RWPE1 (cell line): ENCODE results near the gene ANKRD13D.
A peak's percentile ranks its signal among the peaks of the same experiment; 100 is the strongest.

ENCODE experiments used
- CTCF ChIA-PET: fragments of 350-600 bp; sonication (Branson Sonifier 250); formaldehyde crosslinking; extraction: SDS; loops from one replicate; lab custom pipeline; 2021; lab: Yijun Ruan, JAX
- POLR2A ChIA-PET: fragments of 400-600 bp; formaldehyde crosslinking; extraction: SDS; loops from one replicate; lab custom pipeline; 2020; ENCODE audit warnings: antibody characterized with exemption; ENCODE audit not compliant: low non-redundant PET; lab: Yijun Ruan, JAX
- DNase-seq: peaks from one replicate; pipeline ENCODE4 v3.0.0; 2012; ENCODE audit warnings: low spot score
- H3K27ac ChIP-seq: fragments of 450-650 bp; 2 replicates; pipeline ENCODE4 v1.5.1; 2017
- TF ChIP-seq, protein P1 (sequence below): fragments of 450-650 bp; conservative IDR thresholded peaks from 2 replicates; pipeline ENCODE4 v1.5.1; 2017; ENCODE audit warnings: low read depth, mild to moderate bottlenecking

The ANKRD13D gene

DNA sequence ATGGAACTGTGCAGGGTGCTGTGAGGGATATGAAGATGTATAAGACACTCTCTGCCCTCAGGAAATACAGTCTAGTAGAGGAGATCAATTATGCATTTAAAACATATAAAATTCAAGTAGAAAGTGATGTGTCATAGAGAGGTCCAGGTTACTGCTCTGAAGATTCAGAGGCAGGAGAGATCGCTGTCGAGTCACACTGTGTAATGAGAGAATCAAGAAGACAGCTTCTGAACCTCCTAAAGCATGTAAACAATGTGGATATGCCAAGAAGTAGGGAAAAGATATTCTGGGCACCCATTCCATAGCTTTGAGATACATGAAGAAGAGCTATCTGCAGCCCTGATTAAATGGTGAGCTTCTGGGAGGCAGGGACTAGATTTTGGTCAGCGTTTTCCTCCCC lies 30.9 kb downstream of the ANKRD13D start:
- TF ChIP-seq, protein P1, sequence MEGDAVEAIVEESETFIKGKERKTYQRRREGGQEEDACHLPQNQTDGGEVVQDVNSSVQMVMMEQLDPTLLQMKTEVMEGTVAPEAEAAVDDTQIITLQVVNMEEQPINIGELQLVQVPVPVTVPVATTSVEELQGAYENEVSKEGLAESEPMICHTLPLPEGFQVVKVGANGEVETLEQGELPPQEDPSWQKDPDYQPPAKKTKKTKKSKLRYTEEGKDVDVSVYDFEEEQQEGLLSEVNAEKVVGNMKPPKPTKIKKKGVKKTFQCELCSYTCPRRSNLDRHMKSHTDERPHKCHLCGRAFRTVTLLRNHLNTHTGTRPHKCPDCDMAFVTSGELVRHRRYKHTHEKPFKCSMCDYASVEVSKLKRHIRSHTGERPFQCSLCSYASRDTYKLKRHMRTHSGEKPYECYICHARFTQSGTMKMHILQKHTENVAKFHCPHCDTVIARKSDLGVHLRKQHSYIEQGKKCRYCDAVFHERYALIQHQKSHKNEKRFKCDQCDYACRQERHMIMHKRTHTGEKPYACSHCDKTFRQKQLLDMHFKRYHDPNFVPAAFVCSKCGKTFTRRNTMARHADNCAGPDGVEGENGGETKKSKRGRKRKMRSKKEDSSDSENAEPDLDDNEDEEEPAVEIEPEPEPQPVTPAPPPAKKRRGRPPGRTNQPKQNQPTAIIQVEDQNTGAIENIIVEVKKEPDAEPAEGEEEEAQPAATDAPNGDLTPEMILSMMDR = no peak
- H3K27ac ChIP-seq = no peak overlapping the region
- ChIA-PET POLR2A (no interaction called here), CTCF (interaction anchor here (0.7 kb wide), 1 partner anchor 258 kb away, joined by 3 read pairs; no protein-coding TSS in a partner anchor)
- DNase-seq = no peak

DNA sequence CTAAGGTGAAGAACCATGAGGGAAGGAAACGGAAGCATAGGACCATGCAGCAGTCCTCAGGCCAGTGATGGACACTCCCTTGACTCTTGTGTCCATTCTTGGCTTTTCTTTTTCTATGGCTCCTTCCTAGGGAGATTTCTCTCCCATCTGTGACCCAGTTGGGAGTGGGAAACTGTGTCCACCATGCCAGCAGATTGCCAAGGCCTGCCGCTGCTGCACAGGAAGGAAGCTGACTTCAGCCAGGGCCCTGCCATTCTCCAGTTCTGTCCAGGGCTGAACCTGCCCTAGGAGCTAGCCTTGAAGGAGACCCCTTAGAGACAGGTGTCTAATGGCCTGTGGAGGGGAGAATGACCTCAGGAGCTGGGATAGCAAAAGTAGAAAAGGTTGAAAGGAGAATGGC lies 31.6 kb downstream of the ANKRD13D start:
- no peak overlapping the region for H3K27ac ChIP-seq
- no peak for DNase-seq
- TF ChIP-seq, protein P1 = no peak
- ChIA-PET CTCF (no interaction called here), POLR2A (no interaction called here)

DNA sequence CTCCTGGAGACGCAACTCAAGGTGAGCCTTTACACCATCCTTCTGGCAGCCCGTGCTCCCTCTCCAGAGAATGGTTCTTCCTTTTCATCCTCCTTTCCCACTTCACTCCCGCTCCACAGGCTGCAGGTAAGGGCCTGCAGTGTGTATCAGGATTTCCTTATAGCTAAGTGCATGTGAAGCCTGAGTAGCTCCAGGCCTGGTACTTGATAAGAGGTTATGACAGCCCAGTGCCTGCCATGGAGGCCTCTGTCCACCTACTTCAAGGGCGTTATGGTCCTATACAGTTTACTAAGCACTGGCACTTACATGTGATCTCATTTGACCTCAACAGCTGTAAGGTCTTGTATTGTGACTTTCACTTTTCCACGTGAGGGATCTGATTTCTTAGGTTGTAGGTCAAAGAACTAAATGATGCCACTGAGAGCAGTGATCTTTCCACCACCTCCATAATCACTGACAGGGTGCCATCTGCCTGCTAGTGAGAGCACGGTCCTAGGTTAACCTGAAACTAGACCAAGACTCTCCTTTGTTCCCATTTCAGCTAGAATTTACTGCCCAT lies 32.3 kb downstream of the ANKRD13D start:
- no peak overlapping the region for H3K27ac ChIP-seq
- ChIA-PET CTCF (interaction anchor here (0.6 to 1.9 kb wide), 5 partner anchors 8 to 126 kb away, joined by 3 to 7 read pairs (median 3); partner anchors contain the start of gene CLCF1), POLR2A (interaction anchor here (0.6 kb wide), 1 partner anchor 11 kb away, joined by 4 read pairs; no protein-coding TSS in a partner anchor)
- TF ChIP-seq, protein P1 = no peak
- DNase-seq = no peak

DNA sequence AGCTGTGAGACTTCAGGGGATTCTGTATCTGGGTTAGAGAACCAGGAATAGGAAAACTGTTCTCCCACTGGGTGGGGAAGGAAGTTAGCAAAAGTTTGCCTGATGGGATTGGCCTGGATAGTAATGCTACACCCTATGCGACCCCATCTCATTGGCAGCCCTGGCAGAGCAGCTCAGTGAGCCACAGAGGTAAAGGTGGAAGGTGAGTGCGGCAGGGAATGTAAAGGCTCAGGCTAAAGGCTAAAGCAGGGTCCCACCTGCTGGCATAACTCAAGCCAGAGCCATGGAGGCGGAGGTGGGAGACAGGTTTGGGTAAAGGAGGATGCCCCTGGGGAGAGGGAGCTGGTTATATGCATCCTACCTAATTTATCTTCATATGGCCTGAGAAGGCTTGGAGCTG lies 32.9 kb downstream of the ANKRD13D start:
- TF ChIP-seq, protein P1 = no peak
- peak overlapping the region; percentile 4; the same call in 1 of the 2 replicates for H3K27ac ChIP-seq
- DNase-seq = no peak
- ChIA-PET POLR2A (interaction anchor here (0.6 kb wide), 1 partner anchor 10 kb away, joined by 4 read pairs; no protein-coding TSS in a partner anchor), CTCF (interaction anchor here (0.6 to 1.9 kb wide), 5 partner anchors 8 to 65 kb away, joined by 3 to 7 read pairs (median 3); partner anchors contain the start of gene CLCF1)

DNA sequence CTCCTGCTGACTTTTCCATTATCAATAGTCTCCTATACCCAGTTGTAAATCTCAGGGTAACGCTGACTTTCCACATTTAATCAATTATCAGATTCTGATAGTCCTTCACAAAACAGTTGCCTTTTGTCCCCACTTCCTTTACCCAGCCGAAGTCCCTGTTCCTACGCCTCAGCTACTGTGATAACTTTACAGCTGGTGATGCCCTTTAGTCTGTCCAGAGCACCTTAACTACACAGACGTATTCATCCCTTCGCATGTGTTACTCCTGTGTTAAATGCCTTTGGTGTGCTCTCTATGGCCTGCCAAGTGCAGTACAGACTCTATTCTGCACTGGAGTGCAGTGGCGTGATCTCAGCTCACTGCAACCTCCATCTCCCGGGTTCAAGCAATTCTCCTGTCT lies 34.4 kb downstream of the ANKRD13D start:
- TF ChIP-seq, protein P1 = no peak
- ChIA-PET POLR2A (no interaction called here), CTCF (interaction anchor here (0.7 to 1.9 kb wide), 2 partner anchors 39 to 59 kb away, joined by 3 to 7 read pairs; no protein-coding TSS in a partner anchor)
- no peak overlapping the region for H3K27ac ChIP-seq
- no peak for DNase-seq

DNA sequence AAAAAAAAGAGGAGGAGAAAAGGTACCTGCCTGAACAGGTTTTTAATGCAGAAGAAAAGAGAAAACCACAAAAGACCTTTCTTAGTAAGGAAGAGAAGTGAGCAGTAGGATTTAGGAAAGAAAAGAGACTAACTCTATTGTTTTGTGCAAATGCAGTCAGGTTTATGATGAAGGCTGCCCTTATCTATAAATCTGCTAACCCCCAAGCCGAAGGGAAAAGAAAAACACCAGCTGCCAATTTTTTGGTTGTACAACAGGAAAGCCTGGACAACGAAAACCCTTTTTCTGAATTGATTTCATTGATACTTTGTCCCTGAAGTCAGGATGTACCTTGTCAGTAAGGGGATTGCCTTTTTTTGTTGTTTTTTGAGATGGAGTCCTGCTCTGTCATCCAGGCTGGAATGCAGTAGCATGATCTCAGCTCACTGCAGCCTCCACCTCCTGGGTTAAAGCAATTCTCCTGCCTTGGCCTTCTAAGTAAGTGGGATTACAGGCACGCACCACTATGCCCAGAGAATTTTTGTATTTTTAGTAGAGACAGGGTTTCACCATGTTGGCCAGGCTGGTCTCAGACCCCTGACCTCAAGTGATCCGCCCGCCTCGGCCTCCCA lies 43.1 kb downstream of the ANKRD13D start:
- ChIA-PET CTCF (no interaction called here), POLR2A (interaction anchor here (0.6 to 0.7 kb wide), 2 partner anchors 10 to 13 kb away, joined by 3 to 4 read pairs; no protein-coding TSS in a partner anchor)
- TF ChIP-seq, protein P1 = no peak
- H3K27ac ChIP-seq = no peak overlapping the region
- no peak for DNase-seq
